ENCODE measurements around the gene WDR74. TPM values are rescaled to one million over a fixed set of nuclear protein-coding genes. Genes with fewer than 3 reads are reported as not detected.
A peak's percentile ranks its signal among the peaks of the same experiment; 100 is the strongest.

The WDR74 gene
- total RNA-seq, 4 donors from 2014 or later: 18.3 to 53.1 (median 48.1) TPM

DNA sequence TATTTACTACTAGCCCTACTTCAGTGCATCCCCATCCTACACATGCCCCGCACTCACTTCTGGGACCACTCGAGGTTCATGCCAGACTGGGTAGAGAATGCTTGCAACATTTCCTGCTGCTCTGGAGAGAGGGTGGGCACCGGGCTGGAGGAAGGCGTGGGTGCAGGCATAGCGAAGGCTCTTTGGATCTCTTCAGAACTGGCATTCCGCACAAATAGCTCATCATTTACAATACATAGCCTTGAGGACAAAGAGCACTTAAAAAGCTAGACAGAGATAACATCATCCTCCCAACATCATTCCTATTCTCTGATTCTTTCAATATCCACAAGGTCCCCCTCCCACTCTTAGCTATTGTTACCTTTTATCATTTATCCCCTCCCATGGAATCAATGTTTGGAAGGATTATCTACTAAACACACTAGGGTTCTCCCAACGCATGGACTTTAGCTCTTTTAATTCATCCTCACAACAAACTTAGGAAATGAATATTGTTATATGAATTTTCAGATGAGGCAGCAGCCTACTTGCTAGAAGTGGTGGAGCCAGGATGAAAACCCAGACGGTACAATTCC, 45.1 kb downstream of the WDR74 start:
- peaks cover 23 to 34% (median 32%) of the 10 kb centered on the region in 4 donors for H3K4me1 ChIP-seq
- no peak for DNase-seq (ENCODE audit: extremely low spot score)
- intact Hi-C loops (cut with DNase I): loop anchor here (5.0 kb wide), 1 partner anchor 38 kb away; the partner anchor contains the start of genes STX5 and TEX54
- no peaks in the 10 kb centered on the region for H3K9me3 ChIP-seq
- H3K4me3 ChIP-seq: no peak overlapping the region
- no peaks in the 10 kb centered on the region for H3K27me3 ChIP-seq
- peaks cover 63 to 86% (median 82%) of the 10 kb centered on the region in 4 donors for H3K36me3 ChIP-seq
- H3K27ac ChIP-seq (replicated peaks in 1 of 4): no peak overlapping the region
- no peak for TF ChIP-seq POLR2A (IDR thresholded peaks at IDR 0.05; ENCODE audit: low read depth)
- TF ChIP-seq EP300 (IDR thresholded peaks at IDR 0.05): no peak
- TF ChIP-seq POLR2AphosphoS5 (IDR thresholded peaks at IDR 0.05): no peak
- TF ChIP-seq, protein P1, sequence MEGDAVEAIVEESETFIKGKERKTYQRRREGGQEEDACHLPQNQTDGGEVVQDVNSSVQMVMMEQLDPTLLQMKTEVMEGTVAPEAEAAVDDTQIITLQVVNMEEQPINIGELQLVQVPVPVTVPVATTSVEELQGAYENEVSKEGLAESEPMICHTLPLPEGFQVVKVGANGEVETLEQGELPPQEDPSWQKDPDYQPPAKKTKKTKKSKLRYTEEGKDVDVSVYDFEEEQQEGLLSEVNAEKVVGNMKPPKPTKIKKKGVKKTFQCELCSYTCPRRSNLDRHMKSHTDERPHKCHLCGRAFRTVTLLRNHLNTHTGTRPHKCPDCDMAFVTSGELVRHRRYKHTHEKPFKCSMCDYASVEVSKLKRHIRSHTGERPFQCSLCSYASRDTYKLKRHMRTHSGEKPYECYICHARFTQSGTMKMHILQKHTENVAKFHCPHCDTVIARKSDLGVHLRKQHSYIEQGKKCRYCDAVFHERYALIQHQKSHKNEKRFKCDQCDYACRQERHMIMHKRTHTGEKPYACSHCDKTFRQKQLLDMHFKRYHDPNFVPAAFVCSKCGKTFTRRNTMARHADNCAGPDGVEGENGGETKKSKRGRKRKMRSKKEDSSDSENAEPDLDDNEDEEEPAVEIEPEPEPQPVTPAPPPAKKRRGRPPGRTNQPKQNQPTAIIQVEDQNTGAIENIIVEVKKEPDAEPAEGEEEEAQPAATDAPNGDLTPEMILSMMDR (IDR thresholded peaks at IDR 0.05): no peak
- 83% methylated on average over 8 of the region's 8 CpGs for WGBS

DNA sequence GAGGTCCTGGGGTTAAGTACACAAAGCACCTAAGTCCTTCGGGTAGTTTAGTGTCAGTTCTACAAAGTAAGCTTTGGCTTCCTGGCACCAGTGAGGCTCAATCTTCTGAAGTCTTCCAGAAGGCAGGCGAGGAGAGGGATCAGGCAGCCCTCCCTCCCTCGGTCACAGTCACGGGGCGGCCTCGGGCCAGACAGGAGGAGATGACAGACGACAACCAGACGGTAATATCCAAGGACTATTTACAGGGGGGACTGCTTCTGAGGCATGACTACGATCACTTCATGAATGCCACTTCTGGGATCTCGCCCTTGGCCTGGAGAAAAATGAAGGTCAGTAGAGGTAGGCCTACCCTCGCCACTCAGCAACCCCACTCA, 47.2 kb downstream of the WDR74 start:
- H3K27ac ChIP-seq (replicated peaks in 1 of 4): peak overlapping the region; percentile 84 to 91 (median 86)
- peaks cover 42 to 72% (median 65%) of the 10 kb centered on the region in 4 donors for H3K36me3 ChIP-seq
- no peaks in the 10 kb centered on the region for H3K27me3 ChIP-seq
- WGBS: 12% methylated on average over 3 of the region's 11 CpGs
- peaks cover 38 to 51% (median 49%) of the 10 kb centered on the region in 4 donors for H3K4me1 ChIP-seq
- intact Hi-C loops (cut with DNase I): loop anchor here (5.0 kb wide), 1 partner anchor 40 kb away; the partner anchor contains the start of genes STX5 and TEX54
- no peaks in the 10 kb centered on the region for H3K9me3 ChIP-seq
- no peak for DNase-seq (ENCODE audit: extremely low spot score)
- peak overlapping the region; percentile 69 to 87 (median 86) for H3K4me3 ChIP-seq
- no peak for TF ChIP-seq POLR2AphosphoS5 (IDR thresholded peaks at IDR 0.05)
- TF ChIP-seq POLR2A (IDR thresholded peaks at IDR 0.05; ENCODE audit: low read depth): no peak
- TF ChIP-seq EP300 (IDR thresholded peaks at IDR 0.05): no peak
- TF ChIP-seq, protein P1 (IDR thresholded peaks at IDR 0.05): no peak

DNA sequence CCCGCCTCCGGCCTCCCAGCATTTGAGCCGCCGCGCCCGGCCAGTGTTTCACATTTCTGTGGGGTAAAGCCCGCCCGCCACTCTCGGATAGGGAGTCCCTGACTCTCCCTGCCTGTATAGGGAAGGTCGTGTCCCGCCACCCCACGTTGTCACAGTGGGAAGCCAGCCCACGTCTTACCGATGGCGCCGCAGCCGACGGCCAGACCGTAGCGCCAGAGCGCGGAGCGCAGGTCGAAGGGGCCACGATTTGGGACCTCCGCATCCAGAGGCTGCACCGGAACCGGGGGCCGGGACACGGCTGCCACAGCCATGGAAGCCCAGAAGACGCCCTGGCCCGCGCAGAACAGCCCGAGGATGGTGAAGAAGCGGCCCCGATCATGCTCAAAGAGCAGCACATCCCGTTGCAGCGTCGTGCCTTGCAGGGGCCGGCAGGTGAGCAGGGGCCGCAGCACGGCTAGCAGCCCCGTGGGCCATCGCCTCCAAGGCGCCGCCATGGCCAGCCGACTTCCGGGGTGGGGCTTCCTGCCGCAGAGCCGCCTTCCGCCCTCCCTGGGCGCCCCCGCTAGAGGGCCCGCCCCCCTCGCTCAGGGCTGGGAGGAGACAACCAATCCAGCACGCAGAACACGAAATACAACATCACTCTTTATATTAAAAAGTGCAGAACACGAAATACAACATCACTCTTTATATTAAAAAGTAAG, 47.7 kb downstream of the WDR74 start, which contains the start of gene TMEM223:
Gene TMEM223, minus strand, starts transcription at position 506 of the 701 bp plus-strand sequence. Its CDS starts 12 bp downstream, at position 494.
- Histone ChIP-seq H3K9me3 (no peaks in the 10 kb centered on the region), H3K4me3 (peak within 1 kb of the TSS; percentile 69 to 87 (median 86)), H3K36me3 (peaks cover 38 to 66% (median 60%) of the 10 kb centered on the region in 4 donors), H3K27me3 (no peaks in the 10 kb centered on the region), H3K27ac (replicated peaks in 1 of 4) (peak within 1 kb of the TSS; percentile 84 to 91 (median 86)), H3K4me1 (peaks cover 38 to 51% (median 49%) of the 10 kb centered on the region in 4 donors)
- 0% methylated on average over 29 of the region's 58 CpGs for WGBS
- intact Hi-C loops (cut with DNase I): loop anchor here (5.0 kb wide), 1 partner anchor 41 kb away; the partner anchor contains the start of genes STX5 and TEX54
- DNase-seq (ENCODE audit: extremely low spot score): peak; percentile 95
- TF ChIP-seq POLR2A (IDR thresholded peaks at IDR 0.05; ENCODE audit: low read depth): peak; percentile 42
- no peak for TF ChIP-seq EP300 (IDR thresholded peaks at IDR 0.05)
- TF ChIP-seq, protein P1 (IDR thresholded peaks at IDR 0.05): peak in 2 of 3 experiments; percentile 9 to 35
- TF ChIP-seq POLR2AphosphoS5 (IDR thresholded peaks at IDR 0.05): peak; percentile 90 to 91

DNA sequence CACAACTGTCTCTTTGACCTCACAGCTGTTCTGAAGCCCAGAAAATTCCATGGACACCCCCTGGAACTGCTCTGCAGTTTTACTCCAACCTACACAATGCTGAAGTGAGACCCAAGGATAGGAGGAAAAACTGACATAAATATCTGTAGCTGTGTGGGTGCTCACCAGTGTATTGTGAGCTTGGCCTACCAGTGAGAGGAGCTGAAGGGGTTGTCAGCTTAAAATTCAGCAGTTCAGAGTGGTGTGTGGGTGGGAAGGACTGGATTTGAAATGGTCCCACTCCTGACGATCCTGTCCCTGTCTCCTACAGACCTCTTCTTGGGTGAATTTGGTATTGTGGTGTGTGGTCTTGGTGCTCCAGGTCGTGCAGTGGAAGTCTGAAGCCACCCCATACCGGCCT, 49.8 kb downstream of the WDR74 start:
- intact Hi-C loops (cut with DNase I): no loop called here
- peaks cover 17 to 46% (median 39%) of the 10 kb centered on the region in 4 donors for H3K36me3 ChIP-seq
- WGBS: 63% methylated on average over 3 of the region's 3 CpGs

More for the DNA sequence above, 49.8 kb downstream of the WDR74 start:
- Histone ChIP-seq H3K27ac (replicated peaks in 1 of 4) (peak overlapping the region in 1 of 4 donors; percentile 94), H3K9me3 (no peaks in the 10 kb centered on the region), H3K27me3 (no peaks in the 10 kb centered on the region), H3K4me1 (peaks cover 49 to 63% (median 59%) of the 10 kb centered on the region in 4 donors), H3K4me3 (no peak overlapping the region)
- DNase-seq (ENCODE audit: extremely low spot score): no peak
- no peak for TF ChIP-seq POLR2A (IDR thresholded peaks at IDR 0.05; ENCODE audit: low read depth)
- TF ChIP-seq, protein P1 (IDR thresholded peaks at IDR 0.05): no peak
- no peak for TF ChIP-seq EP300 (IDR thresholded peaks at IDR 0.05)
- no peak for TF ChIP-seq POLR2AphosphoS5 (IDR thresholded peaks at IDR 0.05)
